ENCODE results near the gene FAM9B.
"Not testable (repeated sequence)": the region's sequence is repeated elsewhere in the genome, so short reads cannot be mapped to it uniquely, and the experiment has no call there.

FAM9B gene

DNA sequence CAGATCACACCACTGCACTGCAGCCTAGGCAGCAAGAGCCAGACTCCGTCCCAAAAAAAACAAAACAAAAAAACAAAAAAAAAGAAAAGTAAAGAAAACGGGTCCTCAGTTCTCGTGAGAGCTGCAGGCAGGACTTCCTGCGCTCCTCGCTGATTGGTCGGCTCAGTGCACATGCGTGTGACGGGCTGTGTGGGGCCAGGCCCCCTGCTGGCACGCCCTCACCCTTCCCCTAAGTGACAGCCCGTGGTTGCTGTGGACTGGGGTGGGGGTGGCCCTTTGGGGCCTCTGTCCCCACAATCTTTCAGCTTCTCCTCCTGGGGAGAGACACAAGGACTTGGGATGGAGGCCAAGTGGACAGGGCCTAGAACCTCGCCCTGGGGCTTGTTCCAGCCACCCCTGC lies at the start of gene FAM9B:
Gene FAM9B (minus strand): TSS at position 139 of the 400 bp plus-strand sequence. CDS start 1,141 bp downstream, outside the sequence.
- no peak for DNase-seq (ENCODE audit: low read depth in 2 of 2)

DNA sequence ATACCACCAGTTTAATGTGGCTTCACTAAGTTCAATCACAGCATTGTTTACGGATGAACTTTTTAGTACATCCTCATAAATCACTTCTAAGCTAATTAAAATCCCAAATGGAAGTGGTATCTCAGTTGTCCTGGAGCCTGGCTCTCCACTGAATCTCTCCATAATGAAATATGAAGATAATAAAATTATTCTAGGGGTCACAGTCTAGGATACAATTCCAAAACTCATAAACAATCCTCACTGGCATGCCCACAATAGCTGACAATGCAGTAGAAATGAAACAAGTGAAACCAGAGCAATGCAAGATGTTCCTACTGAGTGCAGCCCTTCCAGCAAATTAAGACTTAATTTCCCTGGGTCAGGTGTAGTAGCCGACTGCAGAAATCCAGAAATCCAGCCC lies 47.3 kb upstream of the FAM9B start:
- no peak for DNase-seq (ENCODE audit: low read depth in 2 of 2)

DNA sequence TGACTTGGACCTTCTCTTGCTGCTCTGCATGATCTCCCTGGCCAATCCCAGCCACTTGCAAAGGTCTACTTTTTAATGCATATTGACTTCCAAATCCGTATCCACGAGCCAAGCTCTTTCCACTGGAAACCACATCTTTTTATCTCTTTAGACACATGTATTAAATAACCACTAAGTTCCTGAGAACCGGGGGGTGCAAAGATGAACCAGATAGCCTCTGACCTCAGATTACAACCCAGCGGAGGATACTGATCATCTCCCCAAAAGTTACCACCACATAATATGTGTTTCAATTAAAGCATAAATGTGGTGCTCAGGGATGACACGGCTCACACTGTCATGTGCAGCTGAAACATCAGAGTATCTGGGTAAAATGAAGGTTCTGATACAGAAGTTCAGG lies 40.4 kb upstream of the FAM9B start:
- DNase-seq (ENCODE audit: low read depth in 2 of 2) = no peak

DNA sequence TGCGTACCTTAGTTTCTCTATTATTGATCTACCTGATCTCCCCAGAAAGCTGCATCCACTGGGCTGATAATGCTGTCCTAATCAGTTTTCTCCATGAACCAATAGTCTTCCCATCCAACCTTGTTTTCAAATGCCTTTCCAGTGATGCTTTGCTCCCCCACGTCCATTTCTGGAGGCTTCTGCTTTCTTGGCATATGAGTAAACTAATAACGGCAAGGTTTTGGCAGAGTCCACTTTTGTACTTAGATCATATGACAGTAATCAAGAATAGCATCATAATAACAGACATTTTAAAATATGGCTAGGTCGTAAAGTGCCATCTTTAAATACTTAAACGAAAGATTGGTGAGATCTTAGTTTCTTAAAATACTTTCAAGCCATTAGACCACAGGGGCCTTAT lies 38.4 kb upstream of the FAM9B start:
- no peak for DNase-seq (ENCODE audit: low read depth in 2 of 2)

DNA sequence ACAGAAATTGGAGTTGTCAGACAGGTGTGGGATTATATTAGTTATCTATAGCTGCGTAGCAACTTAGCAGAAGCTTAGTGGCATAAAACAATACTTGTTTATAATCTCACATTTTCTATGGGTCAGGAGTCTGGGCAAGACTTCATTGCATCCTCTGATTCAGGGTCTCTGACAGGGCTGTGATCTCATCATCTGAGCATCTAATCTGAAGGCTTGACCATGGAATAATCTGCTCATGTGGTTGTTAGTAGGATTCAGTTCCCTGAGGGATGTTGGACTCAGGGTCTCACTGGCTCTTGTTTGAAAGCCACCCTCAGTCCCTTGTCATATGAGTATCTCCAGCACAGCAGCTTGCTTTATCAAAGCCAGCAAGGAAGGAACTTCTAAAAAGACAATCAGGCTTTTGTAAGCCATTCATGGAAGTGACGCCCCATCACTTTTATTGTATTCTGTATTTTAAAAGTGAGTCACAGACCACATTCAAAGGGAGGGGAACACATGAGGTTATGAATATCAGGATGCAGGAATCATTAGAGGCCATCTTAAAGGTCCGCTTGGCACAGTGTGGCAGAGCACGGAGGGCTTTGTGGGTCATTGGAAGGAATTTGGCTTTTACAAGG lies 37.2 kb upstream of the FAM9B start:
- DNase-seq (ENCODE audit: low read depth in 2 of 2) = no peak

DNA sequence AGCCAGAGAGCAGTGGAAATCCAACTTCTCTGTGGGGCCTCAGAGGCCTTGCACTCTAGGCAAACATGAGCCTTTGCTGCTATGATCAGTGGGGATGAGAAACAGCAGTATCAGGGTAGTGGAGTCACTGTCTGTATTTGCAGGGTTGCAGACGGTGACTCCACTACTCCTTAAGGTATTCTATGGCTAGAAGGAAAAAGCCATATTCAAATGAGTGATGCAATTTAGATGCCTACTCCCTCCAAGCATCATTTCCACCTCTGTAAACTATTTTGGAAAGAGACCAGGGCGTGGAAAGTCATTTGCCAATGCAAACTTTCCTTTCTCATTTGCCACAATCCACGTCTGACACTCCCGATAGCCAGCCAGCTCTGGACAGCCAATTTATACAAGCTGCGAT lies 35.6 kb upstream of the FAM9B start:
- no peak for DNase-seq (ENCODE audit: low read depth in 2 of 2)

DNA sequence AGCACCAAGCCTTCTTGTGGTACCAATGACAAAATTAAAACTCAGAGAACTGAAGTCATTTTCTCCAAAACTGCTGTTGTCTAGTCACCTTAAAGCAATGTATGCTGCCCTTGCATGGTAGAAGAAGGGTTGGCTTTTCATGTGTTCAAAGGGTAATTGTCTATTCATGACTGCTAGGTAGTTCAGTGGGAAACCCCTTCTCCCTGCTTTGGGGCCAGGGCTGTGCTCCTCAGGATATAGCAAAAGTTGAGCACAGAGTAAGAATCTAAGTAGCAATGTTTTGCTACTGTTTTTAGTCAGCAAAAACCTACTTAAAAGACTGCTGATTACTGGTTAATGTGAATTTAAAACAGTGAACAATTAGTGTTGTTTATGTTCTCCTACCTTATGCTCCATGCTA lies 30.8 kb upstream of the FAM9B start:
- DNase-seq (ENCODE audit: low read depth in 2 of 2) = no peak

DNA sequence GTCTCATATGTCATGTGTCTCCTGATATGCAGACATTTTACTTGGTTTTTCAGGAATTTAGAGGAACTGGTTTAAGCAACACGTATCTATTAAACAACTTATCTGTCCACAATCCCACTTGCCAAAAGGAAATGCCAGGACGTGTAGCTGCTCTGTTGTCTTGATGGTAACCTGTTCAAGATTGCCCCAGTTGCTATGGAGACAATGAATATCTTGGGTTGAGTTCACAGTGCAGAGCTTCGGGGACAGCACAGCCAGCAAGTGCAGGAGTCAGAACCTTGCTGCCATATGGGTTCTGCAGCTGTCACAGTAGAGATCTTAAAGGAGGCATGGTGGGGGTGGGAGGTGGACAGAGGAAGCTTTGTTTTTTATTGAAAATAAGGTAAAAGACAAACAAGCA lies 28.7 kb upstream of the FAM9B start:
- DNase-seq (ENCODE audit: low read depth in 2 of 2) = no peak

DNA sequence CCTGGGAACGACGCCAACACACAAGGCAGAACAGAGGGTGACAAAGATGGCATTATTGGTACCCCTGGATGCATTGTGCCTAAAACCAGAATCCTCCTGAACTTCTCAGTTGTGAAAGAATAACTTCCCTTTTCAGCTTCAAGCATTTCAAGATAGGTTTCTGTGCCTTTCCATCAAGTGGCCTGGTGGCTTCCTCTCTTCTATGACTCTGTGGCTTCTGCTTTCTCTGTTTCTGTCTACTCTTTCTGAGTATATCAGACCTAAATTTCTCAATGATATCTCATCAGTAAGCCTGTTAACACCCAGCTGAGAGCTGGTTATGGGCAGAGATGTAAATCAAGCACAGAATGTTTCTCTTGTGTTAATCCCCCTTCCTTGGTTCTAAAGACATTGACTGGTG lies 21.4 kb upstream of the FAM9B start:
- no peak for DNase-seq (ENCODE audit: low read depth in 2 of 2)

DNA sequence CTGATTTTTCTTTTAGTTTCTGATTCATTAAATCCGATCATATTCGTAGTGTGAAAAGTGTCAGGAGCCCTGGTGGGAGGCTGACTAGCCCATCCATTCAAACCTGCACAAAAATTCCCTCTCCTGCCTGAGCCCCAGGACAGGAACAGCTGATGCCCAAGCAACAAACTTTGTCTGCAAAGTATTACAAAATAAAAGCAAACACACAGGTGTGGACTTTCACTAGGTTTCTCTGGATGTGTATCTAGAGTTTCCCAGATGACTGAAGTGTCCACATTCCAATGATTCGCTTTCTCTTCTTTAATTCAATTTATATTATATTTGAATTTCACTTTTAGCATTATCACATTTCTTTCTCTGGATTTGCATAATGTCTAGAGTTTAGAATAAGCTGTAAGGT lies 18.2 kb upstream of the FAM9B start:
- no peak for DNase-seq (ENCODE audit: low read depth in 2 of 2)

DNA sequence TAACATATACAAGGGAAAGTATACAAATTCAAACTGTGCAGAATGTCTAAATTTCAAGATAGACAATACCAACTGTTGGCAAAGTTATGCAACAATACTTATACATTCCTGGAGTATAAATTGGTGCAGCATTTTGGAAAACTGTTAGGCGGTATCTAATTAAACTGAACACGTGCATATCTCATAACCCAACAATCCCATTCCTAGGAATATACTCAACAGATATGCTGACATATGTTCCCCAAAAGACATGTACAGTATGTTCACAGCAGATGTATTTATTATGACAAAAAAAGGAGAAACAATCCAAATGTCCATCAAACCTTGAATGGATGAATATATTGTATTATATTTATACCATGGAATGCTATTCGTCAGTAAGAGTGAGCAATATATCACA lies 16.4 kb upstream of the FAM9B start:
- no peak for DNase-seq (ENCODE audit: low read depth in 2 of 2)

DNA sequence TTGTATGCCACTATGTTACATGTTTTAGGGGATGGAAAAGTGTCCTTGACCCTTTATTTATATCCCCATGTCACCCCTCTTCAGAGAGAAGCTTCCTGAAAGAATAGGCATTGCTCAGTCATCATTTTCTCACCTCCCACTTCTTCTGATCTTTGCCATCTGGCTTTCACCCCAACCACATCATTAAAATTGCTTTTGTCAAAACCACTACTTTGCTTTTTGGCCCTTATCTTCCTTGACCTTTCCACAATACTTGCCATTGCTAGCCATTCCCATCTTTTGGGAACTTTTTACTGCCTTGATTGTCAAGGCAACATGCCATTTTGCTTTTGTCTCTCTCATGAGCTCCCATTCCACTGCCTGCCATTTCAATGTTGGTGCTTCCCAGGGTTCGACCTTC lies 14.9 kb upstream of the FAM9B start:
- DNase-seq (ENCODE audit: low read depth in 2 of 2) = no peak

DNA sequence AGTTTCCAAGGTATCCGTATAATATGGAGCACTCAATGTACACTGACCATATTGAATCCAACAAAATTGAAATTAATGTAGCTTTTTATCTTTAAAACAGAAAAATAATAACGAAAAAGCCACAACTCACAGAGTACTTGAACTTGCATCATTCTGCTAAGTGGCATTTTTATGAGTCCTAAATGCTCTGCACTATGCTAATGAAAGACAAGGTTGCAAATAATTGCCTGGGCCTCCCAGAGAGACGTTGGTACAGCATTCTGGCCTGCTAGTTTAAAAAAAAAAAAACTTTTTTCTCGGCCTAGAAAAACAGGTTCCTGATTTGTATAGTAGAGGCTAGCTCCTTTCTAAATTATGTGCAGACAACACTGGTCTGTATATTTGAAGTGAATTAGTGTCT lies 4.3 kb upstream of the FAM9B start:
- no peak for DNase-seq (ENCODE audit: low read depth in 2 of 2)

DNA sequence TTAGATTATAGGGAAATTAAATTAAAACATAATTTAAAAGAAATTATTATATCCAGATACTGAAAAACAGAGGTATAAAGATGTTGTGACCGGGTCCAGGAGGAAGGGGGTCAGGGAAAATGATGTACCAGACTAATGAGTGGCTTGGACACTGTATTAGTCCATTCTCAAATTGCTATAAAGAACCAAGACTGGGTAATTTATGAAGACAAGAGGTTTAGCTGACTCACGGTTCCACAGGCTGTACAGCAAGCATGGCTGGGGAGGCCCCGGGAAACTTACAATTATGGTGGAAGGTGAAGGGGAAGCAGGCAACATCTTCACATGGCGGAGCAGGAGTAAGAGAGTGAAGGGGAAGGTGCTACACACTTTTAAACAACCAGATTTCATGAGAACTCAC lies 3.4 kb upstream of the FAM9B start:
- DNase-seq (ENCODE audit: low read depth in 2 of 2) = no peak

DNA sequence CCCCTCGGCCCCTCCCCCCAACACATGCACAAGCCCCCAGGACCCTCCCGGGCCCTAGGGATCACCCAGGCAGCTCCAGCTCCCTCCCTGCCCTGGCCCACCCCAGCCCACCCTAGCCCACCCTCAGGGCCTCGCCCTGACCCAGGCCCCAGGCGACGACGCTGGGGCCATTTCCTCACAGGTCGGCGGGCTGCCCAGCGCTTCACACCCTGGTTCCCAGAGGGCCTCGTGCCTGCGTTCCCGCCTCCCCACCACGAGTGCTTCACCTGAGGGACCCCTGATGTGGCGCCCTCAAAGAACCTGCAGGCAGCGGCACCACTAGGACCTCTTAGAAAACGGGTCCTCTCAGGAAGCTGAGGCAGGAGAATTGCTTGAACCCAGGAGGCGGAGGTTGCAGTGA lies 341 bp downstream of the FAM9B start:
- no peak for DNase-seq (ENCODE audit: low read depth in 2 of 2)

DNA sequence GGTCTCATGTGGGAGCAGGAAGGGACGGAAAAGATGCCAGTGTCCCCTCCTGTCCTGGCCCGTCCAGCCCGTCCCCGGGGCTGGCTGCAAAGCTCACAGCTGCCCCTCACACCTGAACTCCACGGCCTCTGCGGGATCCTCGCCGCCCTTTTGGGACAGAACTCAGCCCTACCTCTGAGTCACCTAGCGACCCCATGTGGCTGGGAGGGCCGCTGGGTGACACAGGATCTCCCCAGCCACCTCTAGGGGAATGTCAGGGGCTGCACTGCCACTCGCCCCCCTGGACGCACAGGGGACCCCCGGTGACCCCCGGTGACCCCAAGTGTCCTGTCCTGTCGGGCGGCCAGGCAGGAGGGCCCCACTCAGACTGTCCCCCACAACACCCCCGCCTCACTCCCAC lies 748 bp downstream of the FAM9B start:
- no peak for DNase-seq (ENCODE audit: low read depth in 2 of 2)

DNA sequence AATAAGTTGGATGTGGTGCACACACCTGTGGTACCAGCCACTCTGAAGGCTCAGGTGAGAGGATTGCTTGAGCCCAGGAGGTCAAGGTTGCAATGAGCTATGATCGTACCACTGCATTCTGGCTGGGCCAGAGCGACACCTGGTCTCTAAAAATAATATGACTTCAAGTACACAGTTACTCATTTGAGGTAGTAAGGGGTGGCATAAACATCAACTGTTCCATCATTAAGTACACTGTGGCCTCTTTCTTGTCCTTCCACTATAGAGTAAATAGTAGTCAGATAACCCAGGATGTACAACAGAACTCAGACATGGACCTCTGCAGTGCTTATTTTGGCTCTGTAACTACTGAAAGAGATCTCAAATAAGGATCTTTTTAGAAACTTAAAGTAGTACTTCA lies 10.6 kb downstream of the FAM9B start:
- DNase-seq (ENCODE audit: low read depth in 2 of 2) = no peak

DNA sequence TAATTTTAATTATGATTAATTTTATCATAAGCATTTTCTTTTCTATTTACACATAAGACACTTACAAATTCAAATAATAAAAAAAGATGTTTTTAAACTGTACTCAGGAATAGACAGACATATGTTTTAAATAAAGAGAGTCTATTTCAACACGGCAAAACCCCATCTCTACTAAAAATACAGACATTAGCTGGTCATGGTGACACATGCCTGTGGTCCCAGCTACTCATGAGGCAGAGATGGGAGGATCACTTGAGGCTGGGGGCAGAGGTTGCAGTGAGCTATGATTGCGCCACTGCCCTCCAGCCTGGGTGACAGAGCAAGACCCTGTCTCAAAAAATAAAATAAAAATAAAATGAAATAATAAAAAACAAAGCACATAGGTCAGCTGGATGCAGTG lies 14.8 kb downstream of the FAM9B start:
- DNase-seq (ENCODE audit: low read depth in 2 of 2) = no peak

DNA sequence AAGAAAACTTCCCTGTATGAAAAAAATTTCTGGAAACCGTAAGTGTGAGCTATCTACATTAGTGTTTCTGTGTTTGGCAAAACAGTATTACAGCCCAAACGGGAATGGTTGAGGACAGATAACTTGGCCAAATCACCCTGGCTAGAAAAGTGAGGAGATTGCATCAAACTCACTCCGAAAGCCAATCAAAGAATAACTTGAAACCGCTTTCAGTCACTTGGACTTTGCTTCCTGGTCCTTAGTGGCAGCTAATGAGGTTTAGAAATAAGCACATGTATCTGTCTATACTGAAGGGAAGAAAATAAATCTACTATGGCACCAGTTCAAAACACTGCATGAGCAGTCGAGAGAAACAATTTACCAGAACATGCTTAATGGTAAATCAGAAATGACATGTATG lies 15.6 kb downstream of the FAM9B start:
- not testable (repeated sequence) for DNase-seq (ENCODE audit: low read depth in 2 of 2)

DNA sequence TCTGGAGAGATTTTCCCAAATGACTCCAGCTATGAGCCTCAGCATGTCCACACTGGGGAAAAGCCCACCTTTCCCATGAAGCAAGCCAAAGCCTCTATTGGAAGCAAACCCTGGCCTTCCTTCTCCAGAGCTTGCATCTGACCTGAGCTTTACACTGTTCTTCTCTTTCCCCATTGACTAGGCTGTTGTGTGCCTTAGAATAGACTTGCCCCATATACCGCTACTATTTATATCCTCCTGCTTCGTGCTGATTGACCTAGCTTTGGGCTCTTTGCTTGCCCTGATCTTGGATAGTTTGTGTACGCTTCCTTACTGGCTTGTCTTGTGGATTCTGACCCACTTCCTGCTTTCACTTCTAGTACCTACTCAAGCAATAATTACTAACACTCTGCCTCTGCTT lies 30.9 kb downstream of the FAM9B start:
- DNase-seq (ENCODE audit: low read depth in 2 of 2) = no peak

DNA sequence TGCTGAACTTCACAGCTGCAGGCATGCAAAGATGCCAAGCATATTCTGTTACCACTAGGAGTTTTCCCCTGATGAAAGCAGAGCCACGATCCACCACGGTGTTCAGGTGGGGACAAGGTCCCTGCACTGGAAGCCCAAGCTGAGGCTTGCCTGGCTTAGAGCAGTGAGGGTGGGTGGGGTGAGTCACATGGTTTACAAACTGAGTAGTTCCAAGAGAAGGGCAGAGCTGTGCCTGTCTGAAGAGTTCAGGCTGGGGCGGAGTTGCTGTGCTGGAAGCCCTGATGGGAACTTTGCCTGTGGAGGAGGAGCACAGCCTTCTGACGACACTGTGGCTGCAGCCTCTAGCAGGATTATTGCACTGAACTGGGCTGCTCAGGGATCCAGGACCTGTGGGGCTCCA lies 45.5 kb downstream of the FAM9B start:
- DNase-seq (ENCODE audit: low read depth in 2 of 2) = peak in 1 of 2 donors; percentile 3

DNA sequence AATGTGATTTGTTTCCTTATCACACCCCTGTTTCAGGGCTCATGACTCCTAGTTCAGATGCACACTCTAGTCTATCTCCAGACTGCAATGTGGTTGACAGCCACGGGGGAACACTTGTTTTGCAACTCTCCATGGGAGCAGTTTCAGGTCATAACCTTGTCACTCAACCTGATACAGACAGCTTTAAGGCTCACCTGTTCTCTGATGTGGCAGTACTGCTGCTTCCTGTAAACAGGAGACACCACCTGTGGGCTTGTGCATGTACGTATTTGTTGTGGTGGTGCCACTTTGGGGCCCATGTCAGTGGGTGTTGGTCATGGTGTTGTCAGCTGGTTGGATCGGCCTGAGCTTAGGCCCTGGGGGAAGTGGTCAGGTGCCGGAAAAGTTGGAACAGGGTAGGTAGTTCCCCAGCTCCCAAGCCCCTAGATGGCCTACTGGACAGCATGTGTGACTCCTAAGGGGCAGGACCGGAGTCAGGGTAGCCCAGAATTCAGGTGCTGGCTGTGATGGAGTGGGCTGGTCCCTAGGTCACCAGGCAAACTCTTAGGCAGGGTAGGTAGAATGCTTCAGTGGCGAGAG lies 46.2 kb downstream of the FAM9B start:
- no peak for DNase-seq (ENCODE audit: low read depth in 2 of 2)

DNA sequence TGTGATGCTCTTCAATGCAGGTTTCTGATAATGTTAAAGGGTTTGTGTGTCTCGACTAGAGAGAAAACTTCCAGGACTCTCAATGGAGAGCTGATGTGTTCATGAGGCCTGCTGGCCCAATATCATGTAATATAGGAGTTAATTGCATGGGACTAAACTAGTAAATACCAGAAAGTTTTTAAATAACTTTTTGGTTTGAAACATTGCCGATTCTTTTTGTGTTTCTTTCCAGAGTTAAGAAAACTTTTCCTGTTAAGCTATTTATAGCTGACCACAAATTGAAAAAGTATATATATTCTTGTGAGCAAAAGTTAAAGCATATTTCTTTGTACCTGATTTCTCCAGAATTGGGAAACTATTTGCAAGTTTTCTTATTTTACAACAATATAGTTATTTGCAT lies 49.7 kb downstream of the FAM9B start:
- DNase-seq (ENCODE audit: low read depth in 2 of 2) = no peak

DNA sequence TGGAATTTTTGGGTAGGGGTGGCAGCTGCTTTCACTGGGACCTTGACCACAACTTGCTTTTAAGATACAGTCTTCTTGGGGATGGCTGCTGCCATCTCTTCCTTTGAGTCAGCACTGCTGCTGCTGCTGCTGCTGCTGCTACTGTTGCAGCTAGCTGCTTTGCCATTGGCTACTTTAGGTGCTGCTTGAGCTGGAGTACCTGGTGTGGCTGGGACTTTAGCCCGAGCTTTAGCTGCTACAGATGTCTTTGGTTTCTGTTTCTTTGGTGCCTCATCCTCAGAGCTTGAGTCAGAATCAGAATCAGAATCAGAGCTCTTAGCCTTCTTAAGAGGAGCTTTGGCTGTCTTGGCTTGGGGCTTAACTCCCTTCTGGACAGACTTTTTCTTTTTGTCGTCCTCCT lies 52.2 kb downstream of the FAM9B start:
- DNase-seq (ENCODE audit: low read depth in 2 of 2) = no peak

Measured in stimulated activated CD4-positive, alpha-beta T cell treated with anti-CD3 and anti-CD28 coated beads, Interleukin-1b, Interleukin-23, amount 100 ng/mL, for 4 hours (primary cell).